Neural progenitor cell (in vitro differentiated cells): Measurements from ENCODE around the gene SLC35G4. TPM values are rescaled to one million over a fixed set of nuclear protein-coding genes. Genes with fewer than 3 reads are reported as not detected.

Experiments used
- DNase-seq: peaks from one replicate; pipeline ENCODE4 v3.0.0-alpha.2; 2016; ENCODE audit warnings: low spot score
- H2AFZ ChIP-seq: fragments of 200-600 bp; sonication (generic); replicated peaks from 2 replicates; pipeline ENCODE4 v1.6.1; 2016; ENCODE audit warnings: antibody characterized with exemption
- H3F3A ChIP-seq: fragments of 200-600 bp; sonication (generic); 2 replicates; pipeline ENCODE4 v1.6.1; 2016; ENCODE audit warnings: antibody characterized with exemption, low read depth
- H3K27ac ChIP-seq: fragments of 200-600 bp; sonication (generic); 2 replicates; pipeline ENCODE4 v1.5.1; 2016; ENCODE audit warnings: mild to moderate bottlenecking
- H3K27me3 ChIP-seq: fragments of 200-600 bp; sonication (generic); 2 replicates; pipeline ENCODE4 v1.6.1; 2016; ENCODE audit warnings: mild to moderate bottlenecking, moderate library complexity
- H3K36me3 ChIP-seq: fragments of 200-600 bp; sonication (generic); 2 replicates; pipeline ENCODE4 v1.5.1; 2016
- H3K4me1 ChIP-seq: fragments of 200-600 bp; sonication (generic); 2 replicates; pipeline ENCODE4 v1.6.1; 2016; ENCODE audit warnings: mixed run types
- H3K4me2 ChIP-seq: fragments of 200-600 bp; sonication (generic); 2 replicates; pipeline ENCODE4 v1.6.1; 2016
- H3K4me3 ChIP-seq: fragments of 200-600 bp; sonication (generic); 2 replicates; pipeline ENCODE4 v1.5.1; 2016
- H3K79me2 ChIP-seq: fragments of 200-600 bp; sonication (generic); 2 replicates; pipeline ENCODE4 v1.6.1; 2016; ENCODE audit warnings: low read depth
- H3K9ac ChIP-seq: fragments of 200-600 bp; sonication (generic); 2 replicates; pipeline ENCODE4 v1.6.1; 2016
- H3K9me3 ChIP-seq: fragments of 200-600 bp; sonication (generic); 2 replicates; pipeline ENCODE4 v1.5.1; 2016; ENCODE audit warnings: low read depth
- H4K20me1 ChIP-seq: fragments of 200-600 bp; sonication (generic); 2 replicates; pipeline ENCODE4 v1.6.1; 2016; ENCODE audit warnings: low read depth
- H3K27ac Mint-ChIP-seq: 3 replicates; pipeline ENCODE4 v1.8.0; 2021; ENCODE audit warnings: mixed read lengths
- H3K27me3 Mint-ChIP-seq: 2 replicates; pipeline ENCODE4 v1.8.0; 2022; ENCODE audit warnings: low read depth, mild to moderate bottlenecking, inconsistent platforms, moderate library complexity, mixed read lengths; ENCODE audit not compliant: insufficient read depth
- H3K36me3 Mint-ChIP-seq: 3 replicates; pipeline ENCODE4 v1.8.0; 2021; ENCODE audit warnings: mixed read lengths
- H3K4me1 Mint-ChIP-seq: 3 replicates; pipeline ENCODE4 v1.8.0; 2021; ENCODE audit warnings: mixed read lengths
- H3K4me3 Mint-ChIP-seq: 3 replicates; pipeline ENCODE4 v1.8.0; 2021; ENCODE audit warnings: mild to moderate bottlenecking, moderate library complexity, mixed read lengths
- H3K9me3 Mint-ChIP-seq: 3 replicates; pipeline ENCODE4 v1.8.0; 2020; ENCODE audit warnings: mixed read lengths
- CTCF ChIP-seq: fragments of 200-600 bp; sonication (generic); IDR thresholded peaks from 2 replicates; pipeline ENCODE4 v1.5.1; 2017; ENCODE audit warnings: antibody characterized with exemption, mild to moderate bottlenecking
- EZH2 ChIP-seq: fragments of 200-600 bp; sonication (generic); IDR thresholded peaks from 2 replicates; pipeline ENCODE4 v1.6.1; 2017; ENCODE audit warnings: antibody characterized with exemption, mild to moderate bottlenecking, moderate library complexity
- EZH2phosphoT487 ChIP-seq: fragments of 200-600 bp; sonication (generic); IDR thresholded peaks from 2 replicates; pipeline ENCODE4 v1.6.1; 2017; ENCODE audit warnings: antibody characterized with exemption
- total RNA-seq: library from RNA; depleted of rRNA; stranded (reverse); fragments of >200 nt; gene quantifications from 2 replicates; pipeline ENCODE4 v1.2.3, GENCODE V29; 2015; ENCODE audit warnings: low replicate concordance

SLC35G4 gene
- total RNA-seq, 1 donor from 2014 or later, result not detected

- H3K36me3 ChIP-seq, result no peaks in the 10 kb centered on the region
- peak overlapping the region; percentile 54 for H3K4me2 ChIP-seq
- H4K20me1 ChIP-seq, result no peaks in the 10 kb centered on the region
- DNase-seq, result peak; percentile 79
- peak; percentile 97 for TF ChIP-seq CTCF
- TF ChIP-seq EZH2phosphoT487, result no peak
- no peak for TF ChIP-seq EZH2
- no peak overlapping the region for H3K4me3 Mint-ChIP-seq
- H3K4me1 ChIP-seq, result no peaks in the 10 kb centered on the region
- peaks cover 8% of the 10 kb centered on the region for H3K27me3 Mint-ChIP-seq
- no peak overlapping the region for H3K4me3 ChIP-seq
- H3K9me3 ChIP-seq, result no peaks in the 10 kb centered on the region
- H3K79me2 ChIP-seq, result no peaks in the 10 kb centered on the region
- peaks cover 4% of the 10 kb centered on the region for H3K4me1 Mint-ChIP-seq
- H2AFZ ChIP-seq, result peak overlapping the region; percentile 51
- no peaks in the 10 kb centered on the region for H3F3A ChIP-seq
- H3K27me3 ChIP-seq, result peaks cover 17% of the 10 kb centered on the region
- no peaks in the 10 kb centered on the region for H3K36me3 Mint-ChIP-seq
- H3K9me3 Mint-ChIP-seq, result peaks cover under 1% of the 10 kb centered on the region
- H3K27ac ChIP-seq, result no peak overlapping the region
- H3K9ac ChIP-seq, result no peak overlapping the region
- H3K27ac Mint-ChIP-seq, result no peak overlapping the region
Measured at GRCh38 chr18:11654736-11655605, 45.6 kb downstream of the SLC35G4 start.

- no peaks in the 10 kb centered on the region for H3K36me3 ChIP-seq
- H3K27me3 ChIP-seq, result peaks cover 17% of the 10 kb centered on the region
- Mint-ChIP-seq H3K36me3 (no peaks in the 10 kb centered on the region), H3K27me3 (peaks cover 8% of the 10 kb centered on the region), H3K4me1 (peaks cover 4% of the 10 kb centered on the region), H3K9me3 (no peaks in the 10 kb centered on the region), H3K27ac (no peak overlapping the region), H3K4me3 (no peak overlapping the region)
- H4K20me1 ChIP-seq, result no peaks in the 10 kb centered on the region
- H3F3A ChIP-seq, result no peaks in the 10 kb centered on the region
- peak overlapping the region; percentile 54 for H3K4me2 ChIP-seq
- no peaks in the 10 kb centered on the region for H3K4me1 ChIP-seq
- no peak overlapping the region for H3K9ac ChIP-seq
- H3K4me3 ChIP-seq, result no peak overlapping the region
- DNase-seq, result no peak
- no peaks in the 10 kb centered on the region for H3K9me3 ChIP-seq
- H3K79me2 ChIP-seq, result no peaks in the 10 kb centered on the region
- TF ChIP-seq CTCF, result no peak
- no peak for TF ChIP-seq EZH2phosphoT487
- no peak for TF ChIP-seq EZH2
- H2AFZ ChIP-seq, result peak overlapping the region; percentile 51
- no peak overlapping the region for H3K27ac ChIP-seq
Measured at GRCh38 chr18:11655606-11655932, 46.2 kb downstream of the SLC35G4 start.

GRCh38 chr18:11657152-11657551 is 47.8 kb downstream of the SLC35G4 start:
- Mint-ChIP-seq H3K4me1 (peaks cover 4% of the 10 kb centered on the region), H3K36me3 (no peaks in the 10 kb centered on the region), H3K27me3 (peaks cover 8% of the 10 kb centered on the region), H3K27ac (no peak overlapping the region), H3K9me3 (no peaks in the 10 kb centered on the region), H3K4me3 (no peak overlapping the region)
- Histone ChIP-seq H3K9me3 (no peaks in the 10 kb centered on the region), H3K4me3 (no peak overlapping the region), H3K9ac (no peak overlapping the region), H4K20me1 (no peaks in the 10 kb centered on the region), H3K27ac (no peak overlapping the region), H2AFZ (no peak overlapping the region), H3K4me2 (no peak overlapping the region), H3F3A (no peaks in the 10 kb centered on the region), H3K79me2 (no peaks in the 10 kb centered on the region), H3K36me3 (no peaks in the 10 kb centered on the region), H3K4me1 (no peaks in the 10 kb centered on the region), H3K27me3 (peaks cover 17% of the 10 kb centered on the region)
- no peak for DNase-seq
- no peak for TF ChIP-seq EZH2
- no peak for TF ChIP-seq EZH2phosphoT487
- no peak for TF ChIP-seq CTCF
